Umbilical cord (tissue), 2 donors: Measurements from ENCODE around the gene STX12. TPM values are rescaled to one million over a fixed set of nuclear protein-coding genes. Genes with fewer than 3 reads are reported as not detected.
"Not testable (repeated sequence)": the region's sequence is repeated elsewhere in the genome, so short reads cannot be mapped to it uniquely, and the experiment has no call there.

Experiments used
- DNase-seq: peaks from one replicate; pipeline ENCODE4 v3.0.0-alpha.2; 2015; ENCODE audit warnings: low spot score
- total RNA-seq: library from RNA; depleted of rRNA; stranded (reverse); fragments of >200 nt; gene quantifications from one replicate; pipeline ENCODE4 v1.2.3, GENCODE V29; 2014; ENCODE audit warnings: low replicate concordance; ENCODE audit not compliant: insufficient read depth

The STX12 gene
- total RNA-seq, 1 donor from 2014 or later, result 96.8 TPM

GRCh38 chr1:27775336-27775735 lies 2.3 kb downstream of the STX12 start:
- DNase-seq, result peak; percentile 6

- DNase-seq, result not testable (repeated sequence)
Observed at GRCh38 chr1:27776276-27776675, 3.3 kb downstream of the STX12 start.

GRCh38 chr1:27778056-27778455 lies 5.0 kb downstream of the STX12 start:
- no peak for DNase-seq

GRCh38 chr1:27779122-27779521 lies 6.1 kb downstream of the STX12 start:
- DNase-seq, result no peak

GRCh38 chr1:27782950-27783349 lies 9.9 kb downstream of the STX12 start:
- no peak for DNase-seq

- DNase-seq, result no peak
Observed at GRCh38 chr1:27784700-27785099, 11.7 kb downstream of the STX12 start.

- DNase-seq, result peak; percentile 17
Observed at GRCh38 chr1:27785781-27786455, 12.9 kb downstream of the STX12 start.

- DNase-seq, result peak; percentile 50
Observed at GRCh38 chr1:27787895-27788294, 14.9 kb downstream of the STX12 start.

GRCh38 chr1:27789540-27790041 lies 16.6 kb downstream of the STX12 start:
- DNase-seq, result peak; percentile 14

- not testable (repeated sequence) for DNase-seq
Observed at GRCh38 chr1:27790270-27790669, 17.3 kb downstream of the STX12 start.

- DNase-seq, result no peak
Observed at GRCh38 chr1:27795601-27796000, 22.6 kb downstream of the STX12 start.

- no peak for DNase-seq
Observed at GRCh38 chr1:27804791-27805190, 31.8 kb downstream of the STX12 start.

GRCh38 chr1:27806758-27807157 lies 33.7 kb downstream of the STX12 start:
- no peak for DNase-seq

GRCh38 chr1:27807385-27807784 lies 34.4 kb downstream of the STX12 start:
- DNase-seq, result no peak

- not testable (repeated sequence) for DNase-seq
Observed at GRCh38 chr1:27808131-27808530, 35.1 kb downstream of the STX12 start.

GRCh38 chr1:27809883-27810282 lies 36.9 kb downstream of the STX12 start:
- DNase-seq, result no peak

GRCh38 chr1:27811741-27812500 lies 38.9 kb downstream of the STX12 start:
- DNase-seq, result no peak

- DNase-seq, result peak; percentile 74
Observed at GRCh38 chr1:27816921-27817630, 44.1 kb downstream of the STX12 start.

- DNase-seq, result no peak
Observed at GRCh38 chr1:27821761-27822315, 48.8 kb downstream of the STX12 start.

GRCh38 chr1:27823784-27824183 lies 50.8 kb downstream of the STX12 start:
- DNase-seq, result no peak

GRCh38 chr1:27824411-27824810 lies 51.4 kb downstream of the STX12 start:
- DNase-seq, result no peak
